Measurements from ENCODE around the gene XRCC5. TPM values are rescaled to one million over a fixed set of nuclear protein-coding genes. Genes with fewer than 3 reads are reported as not detected.

XRCC5 gene
- polyA plus RNA-seq, 1 donor from 2014 or later: 279 TPM

GRCh38 chr2:216192181-216192580 is 83.0 kb downstream of the XRCC5 start:
- Histone ChIP-seq H3K9me3 (ENCODE audit: low read length) (no peaks in the 10 kb centered on the region), H3K4me3 (ENCODE audit: low read length) (no peak overlapping the region), H3K79me2 (replicated peaks; ENCODE audit: insufficient read depth, low read length) (no peaks in the 10 kb centered on the region), H3K9ac (ENCODE audit: low read length) (no peak overlapping the region), H4K20me1 (ENCODE audit: insufficient read depth) (no peaks in the 10 kb centered on the region), H3F3A (ENCODE audit: insufficient read depth, low read length, poor library complexity, severe bottlenecking) (no peaks in the 10 kb centered on the region), H3K27me3 (ENCODE audit: insufficient read depth, low read depth, low read length) (no peaks in the 10 kb centered on the region), H3K4me2 (ENCODE audit: low read length) (no peak overlapping the region), H3K27ac (ENCODE audit: low read length) (no peak overlapping the region), H2AFZ (ENCODE audit: low read depth, low read length) (no peak overlapping the region), H3K9me2 (ENCODE audit: insufficient read depth, low read length) (no peaks in the 10 kb centered on the region), H3K36me3 (ENCODE audit: insufficient read depth, low read length) (peaks cover 21% of the 10 kb centered on the region)
- no peak for TF ChIP-seq EZH2 (IDR thresholded peaks at IDR 0.05; ENCODE audit: borderline replicate concordance, insufficient read depth, low read length, poor library complexity, severe bottlenecking)
- TF ChIP-seq CTCF (IDR thresholded peaks at IDR 0.05; ENCODE audit: poor library complexity, severe bottlenecking): no peak
- TF ChIP-seq POLR2AphosphoS5 (IDR thresholded peaks at IDR 0.05): no peak
- no peak for TF ChIP-seq TAF1 (IDR thresholded peaks at IDR 0.05; ENCODE audit: low read depth)
- no peak for TF ChIP-seq EP300 (conservative IDR thresholded peaks at IDR 0.05; ENCODE audit: poor library complexity, severe bottlenecking)
- TF ChIP-seq RAD21 (conservative IDR thresholded peaks at IDR 0.05): no peak
- TF ChIP-seq MXI1 (conservative IDR thresholded peaks at IDR 0.05; ENCODE audit: poor library complexity, severe bottlenecking): no peak
- TF ChIP-seq REST (IDR thresholded peaks at IDR 0.05; ENCODE audit: borderline replicate concordance): no peak
- TF ChIP-seq SMC3 (conservative IDR thresholded peaks at IDR 0.05; ENCODE audit: poor library complexity): no peak

DNA sequence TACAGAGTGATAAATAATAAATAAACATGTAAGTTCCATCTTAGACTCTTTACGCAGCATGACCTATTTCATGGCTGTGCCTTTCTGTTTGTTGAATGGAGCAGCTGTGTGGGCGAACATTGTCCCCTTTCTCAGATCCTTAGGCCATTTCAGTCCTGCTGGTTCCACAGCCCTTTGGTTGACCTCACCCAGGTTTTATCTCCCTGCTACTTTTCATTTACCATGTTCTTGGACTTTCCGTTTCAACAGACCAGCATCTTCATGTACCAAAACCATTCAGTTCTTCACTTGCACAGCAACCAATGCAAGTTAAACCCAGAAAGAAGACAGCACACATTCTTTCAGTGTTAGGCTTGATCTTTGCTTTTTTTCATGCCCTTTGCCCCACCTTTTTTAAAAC is 83.8 kb downstream of the XRCC5 start:
- Histone ChIP-seq H4K20me1 (ENCODE audit: insufficient read depth) (no peaks in the 10 kb centered on the region), H3K4me2 (ENCODE audit: low read length) (no peak overlapping the region), H3F3A (ENCODE audit: insufficient read depth, low read length, poor library complexity, severe bottlenecking) (no peaks in the 10 kb centered on the region), H3K36me3 (ENCODE audit: insufficient read depth, low read length) (peaks cover 21% of the 10 kb centered on the region), H3K27me3 (ENCODE audit: insufficient read depth, low read depth, low read length) (no peaks in the 10 kb centered on the region), H3K9me3 (ENCODE audit: low read length) (no peaks in the 10 kb centered on the region), H2AFZ (ENCODE audit: low read depth, low read length) (no peak overlapping the region), H3K9me2 (ENCODE audit: insufficient read depth, low read length) (no peaks in the 10 kb centered on the region), H3K79me2 (replicated peaks; ENCODE audit: insufficient read depth, low read length) (no peaks in the 10 kb centered on the region), H3K27ac (ENCODE audit: low read length) (no peak overlapping the region), H3K9ac (ENCODE audit: low read length) (no peak overlapping the region), H3K4me3 (ENCODE audit: low read length) (no peak overlapping the region)
- TF ChIP-seq RAD21 (conservative IDR thresholded peaks at IDR 0.05) (no peak), CTCF (IDR thresholded peaks at IDR 0.05; ENCODE audit: poor library complexity, severe bottlenecking) (no peak), REST (IDR thresholded peaks at IDR 0.05; ENCODE audit: borderline replicate concordance) (no peak), EP300 (conservative IDR thresholded peaks at IDR 0.05; ENCODE audit: poor library complexity, severe bottlenecking) (no peak), POLR2AphosphoS5 (IDR thresholded peaks at IDR 0.05) (no peak), MXI1 (conservative IDR thresholded peaks at IDR 0.05; ENCODE audit: poor library complexity, severe bottlenecking) (no peak), SMC3 (conservative IDR thresholded peaks at IDR 0.05; ENCODE audit: poor library complexity) (no peak), EZH2 (IDR thresholded peaks at IDR 0.05; ENCODE audit: borderline replicate concordance, insufficient read depth, low read length, poor library complexity, severe bottlenecking) (no peak), TAF1 (IDR thresholded peaks at IDR 0.05; ENCODE audit: low read depth) (no peak)

Measured in neural cell (in vitro differentiated cells).